ENCODE measurements around the gene IL27RA.

Gene IL27RA

DNA sequence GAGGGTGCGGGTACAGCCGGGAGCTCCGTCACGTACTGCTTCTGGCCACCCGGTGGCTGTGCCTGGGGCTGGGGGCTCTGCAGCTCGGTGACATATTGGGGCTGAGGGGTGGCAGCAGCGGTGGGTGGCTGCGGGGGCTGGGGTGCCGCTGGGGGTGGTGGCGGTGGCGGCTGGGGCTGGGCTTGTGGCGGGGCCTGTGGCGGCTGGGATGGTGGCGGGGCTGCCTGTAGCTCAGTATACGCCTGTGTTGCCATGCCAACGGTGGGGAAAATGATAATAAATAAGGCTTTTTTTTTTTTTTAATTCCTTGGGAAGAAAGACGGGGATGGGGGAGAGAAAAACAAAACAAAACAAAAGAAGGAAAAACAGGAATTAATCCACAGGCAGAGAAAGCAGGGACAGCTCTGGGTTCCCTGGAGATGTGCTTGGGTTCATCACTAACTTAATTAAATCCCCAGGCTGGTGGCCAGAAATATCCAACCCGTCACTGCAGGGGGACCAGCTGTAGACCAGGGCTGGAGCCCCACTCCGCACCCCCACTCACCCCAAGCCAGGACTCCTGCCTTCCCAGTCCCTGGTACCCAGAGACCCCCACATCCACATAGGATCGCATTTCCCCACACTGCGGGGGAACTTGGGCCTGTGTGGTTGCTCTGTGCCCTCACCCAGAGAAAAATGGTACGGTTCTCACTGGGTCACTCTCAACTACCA is 37.8 kb upstream of the IL27RA start:
- no peak for DNase-seq
- TF ChIP-seq GATA1 (IDR thresholded peaks at IDR 0.05; ENCODE audit: low read depth, low read length), result no peak
- TF ChIP-seq POLR2A (IDR thresholded peaks at IDR 0.05; ENCODE audit: low read length), result no peak

DNA sequence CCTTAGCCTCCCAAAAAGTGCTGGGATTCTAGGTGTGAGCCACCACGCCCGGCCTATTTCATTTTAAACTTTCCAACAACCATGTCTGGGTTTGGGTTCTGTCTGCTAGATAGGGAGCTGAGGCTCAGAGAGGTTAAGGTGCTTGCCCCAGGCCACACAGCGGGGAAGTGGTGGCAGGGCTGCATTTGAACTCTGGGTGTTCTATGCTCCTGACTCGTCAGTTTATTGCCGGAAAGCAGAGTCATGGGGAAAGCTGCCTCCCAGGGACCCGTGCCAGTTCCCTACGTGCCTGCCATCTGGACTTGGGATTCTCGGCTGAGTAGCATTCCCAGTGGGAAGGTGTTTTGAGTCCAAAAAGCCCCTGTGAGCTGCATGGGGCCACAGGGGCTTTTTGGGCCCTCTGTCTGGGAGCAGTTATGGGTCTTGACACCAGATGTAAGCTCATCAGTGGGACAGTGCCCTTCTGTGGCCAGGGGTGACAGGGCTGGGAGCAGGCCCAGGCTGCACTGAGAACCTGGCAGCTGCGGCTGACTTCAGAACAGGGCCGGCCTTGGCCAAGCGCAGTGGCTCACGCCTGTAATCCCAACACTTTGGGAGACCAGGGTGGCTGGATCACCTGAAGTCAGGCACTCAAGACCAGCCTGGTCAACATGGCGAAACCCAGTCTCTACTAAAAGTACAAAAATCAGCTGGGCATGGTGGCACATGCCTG is 36.4 kb upstream of the IL27RA start:
- TF ChIP-seq GATA1 (IDR thresholded peaks at IDR 0.05; ENCODE audit: low read depth, low read length) (no peak), POLR2A (IDR thresholded peaks at IDR 0.05; ENCODE audit: low read length) (no peak)
- no peak for DNase-seq

DNA sequence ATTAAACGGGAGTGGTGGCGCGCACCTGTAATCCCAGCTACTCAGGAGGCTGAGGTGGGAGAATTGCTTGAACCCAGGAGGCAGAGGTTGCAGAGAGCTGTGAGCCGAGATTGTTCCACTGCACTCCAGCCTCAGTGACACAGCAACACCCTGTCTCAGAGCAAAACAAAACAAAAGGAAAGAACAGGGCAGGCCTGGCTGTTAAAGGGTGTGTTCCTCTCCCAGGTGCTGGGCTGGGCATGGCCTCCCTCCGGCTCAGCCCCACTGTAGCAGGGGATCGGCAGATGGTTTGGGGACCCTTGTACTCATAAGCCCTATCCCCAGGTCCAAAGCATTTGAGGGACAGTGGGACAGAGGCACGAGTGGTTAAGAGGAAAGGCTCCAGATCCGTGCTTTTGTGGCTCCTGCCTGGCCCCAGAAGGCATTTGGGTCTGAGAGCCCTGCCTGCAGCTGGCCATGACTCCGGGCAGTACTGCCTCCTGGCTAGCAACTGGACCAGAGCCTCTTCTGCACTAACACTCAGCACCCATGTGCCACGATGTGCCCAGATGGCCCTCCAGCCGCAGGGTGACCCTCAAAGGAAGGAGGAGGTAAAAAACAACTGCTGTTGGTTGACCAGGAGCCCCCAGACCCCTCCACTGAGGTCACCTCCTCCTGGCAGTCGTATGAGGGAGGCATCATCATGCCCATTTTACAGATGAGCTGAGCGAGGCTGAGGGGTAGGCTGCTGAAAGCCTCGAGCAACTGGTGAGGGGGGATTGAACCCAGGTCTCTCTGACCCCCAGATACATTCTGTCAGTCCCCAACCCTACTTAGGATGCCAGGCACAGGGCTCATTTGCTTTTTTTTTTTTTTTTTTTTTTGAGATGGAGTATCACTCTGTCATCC is 35.4 kb upstream of the IL27RA start:
- no peak for DNase-seq
- TF ChIP-seq POLR2A (IDR thresholded peaks at IDR 0.05; ENCODE audit: low read length) (no peak), GATA1 (IDR thresholded peaks at IDR 0.05; ENCODE audit: low read depth, low read length) (no peak)

DNA sequence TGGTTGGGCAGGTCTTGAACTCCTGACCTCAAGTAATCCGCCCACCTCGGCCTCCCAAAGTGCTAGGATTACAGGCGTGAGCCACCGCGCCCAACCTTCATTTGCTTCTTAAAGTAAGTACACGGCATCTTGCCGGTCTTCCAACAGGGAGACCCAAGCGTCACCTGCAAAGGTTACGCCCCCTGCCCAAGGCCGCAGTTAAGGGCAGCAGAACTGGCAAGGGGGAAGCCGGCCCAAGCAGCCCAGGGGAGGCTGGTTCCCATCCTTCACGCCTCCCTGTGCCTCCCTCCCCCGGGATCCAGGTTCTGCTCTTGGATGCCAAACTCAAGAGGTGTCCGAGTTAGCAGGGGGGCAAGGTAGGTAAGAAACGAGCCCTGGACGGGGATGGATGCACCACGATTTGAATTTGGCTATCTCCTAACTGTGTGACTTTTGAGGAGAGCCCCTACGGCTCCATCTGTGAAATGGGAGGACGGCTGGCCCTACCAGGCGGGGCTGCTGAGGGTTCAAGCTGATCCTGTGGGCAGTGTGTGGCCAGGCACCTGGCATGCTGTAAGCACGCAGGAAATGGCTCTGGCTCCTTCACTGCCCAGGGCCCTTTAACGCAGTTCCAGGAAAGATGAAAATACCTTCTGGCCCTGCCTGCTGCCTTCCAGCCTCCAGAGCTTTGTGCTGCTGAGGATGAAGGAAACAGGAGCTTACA is 34.5 kb upstream of the IL27RA start:
- TF ChIP-seq GATA1 (IDR thresholded peaks at IDR 0.05; ENCODE audit: low read depth, low read length) (no peak), POLR2A (IDR thresholded peaks at IDR 0.05; ENCODE audit: low read length) (no peak)
- no peak for DNase-seq

DNA sequence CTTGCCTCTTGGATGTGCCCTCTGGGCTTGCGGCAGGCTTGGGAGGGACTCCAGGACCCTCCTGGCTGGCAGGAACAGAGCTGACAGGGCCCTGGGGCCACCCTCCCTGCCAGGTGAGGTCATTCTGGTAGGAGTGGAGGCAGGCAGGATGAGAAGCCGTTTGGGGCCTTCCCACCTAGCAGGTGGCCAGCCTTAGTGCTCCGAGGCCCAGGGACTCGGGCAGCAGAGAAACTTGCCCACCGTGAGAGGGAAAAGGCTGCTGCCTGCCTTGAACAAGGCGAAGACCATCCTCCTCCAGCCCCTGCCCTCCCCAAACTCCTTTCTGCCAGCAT is 34.0 kb upstream of the IL27RA start:
- TF ChIP-seq GATA1 (IDR thresholded peaks at IDR 0.05; ENCODE audit: low read depth, low read length), result no peak
- no peak for TF ChIP-seq POLR2A (IDR thresholded peaks at IDR 0.05; ENCODE audit: low read length)
- no peak for DNase-seq

DNA sequence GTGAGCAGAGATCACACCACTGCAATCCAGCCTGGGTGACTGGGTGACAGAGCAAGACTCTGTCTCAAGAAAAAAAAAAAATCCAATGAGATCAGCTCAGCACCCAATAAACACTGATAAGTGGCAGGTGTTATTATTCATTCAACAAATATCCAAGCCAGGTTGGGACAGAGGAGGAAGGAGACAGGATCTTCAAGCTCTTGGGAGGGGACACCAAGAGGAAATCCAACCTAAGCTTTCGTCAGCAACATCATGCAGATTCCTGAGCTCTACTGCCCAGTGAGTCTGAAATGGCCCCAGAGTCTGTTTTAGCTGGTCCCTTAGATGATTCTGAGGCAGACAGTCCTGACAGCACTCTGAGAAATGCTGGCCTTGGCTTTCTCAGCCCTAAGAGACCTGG is 33.1 kb upstream of the IL27RA start:
- TF ChIP-seq GATA1 (IDR thresholded peaks at IDR 0.05; ENCODE audit: low read depth, low read length) (no peak), POLR2A (IDR thresholded peaks at IDR 0.05; ENCODE audit: low read length) (no peak)
- DNase-seq, result no peak

DNA sequence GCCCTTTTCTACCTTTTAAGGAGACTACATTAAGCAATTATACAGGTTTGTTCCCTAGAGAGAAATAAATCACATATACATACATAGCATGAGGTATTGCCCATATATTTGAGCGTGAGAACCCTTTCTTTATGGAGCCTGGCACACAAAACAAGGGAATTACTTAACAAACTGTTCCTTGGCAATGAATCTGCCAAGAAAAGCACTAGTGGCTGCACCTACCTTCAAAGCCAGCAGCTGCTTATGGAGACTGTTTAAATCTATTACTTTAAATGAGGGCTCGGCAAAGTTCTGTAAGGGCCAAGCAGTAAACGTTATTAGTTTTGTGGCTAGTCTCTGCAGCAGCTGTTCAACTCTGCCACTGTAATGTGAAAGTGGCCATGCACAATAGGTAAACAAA is 32.5 kb upstream of the IL27RA start:
- TF ChIP-seq GATA1 (IDR thresholded peaks at IDR 0.05; ENCODE audit: low read depth, low read length) (no peak), POLR2A (IDR thresholded peaks at IDR 0.05; ENCODE audit: low read length) (no peak)
- DNase-seq, result no peak

DNA sequence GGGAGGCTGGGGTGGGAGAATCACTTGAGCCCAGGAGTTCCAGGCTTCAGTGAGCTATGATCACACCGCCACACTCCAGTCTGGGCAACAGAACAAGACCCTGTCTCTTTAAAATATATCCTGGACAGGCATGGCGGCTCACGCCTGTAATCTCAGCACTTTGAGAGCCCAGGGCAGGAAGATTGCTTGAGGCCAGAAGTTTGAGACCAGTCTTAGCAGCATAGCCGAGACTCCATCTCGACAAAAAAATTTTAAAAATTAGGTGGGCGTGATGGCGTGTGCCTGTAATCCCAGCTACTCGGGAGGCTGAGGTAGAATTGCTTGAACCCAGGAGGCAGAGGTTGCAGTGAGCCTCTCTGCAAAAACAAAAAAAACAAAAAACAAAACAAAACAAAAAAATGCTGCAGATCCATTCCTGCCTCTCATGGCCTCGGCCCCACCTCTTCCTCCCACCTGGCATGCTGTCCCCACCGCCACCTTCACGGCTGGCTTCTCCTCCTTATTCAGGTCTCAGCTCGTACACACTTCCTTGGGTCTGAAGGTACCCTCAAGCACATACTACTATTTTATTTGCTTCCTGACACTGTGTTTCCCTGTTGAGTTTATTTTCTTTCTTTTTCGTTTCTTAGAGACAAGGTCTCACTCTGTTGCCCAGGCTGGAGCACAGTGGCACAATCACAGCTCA is 30.7 kb upstream of the IL27RA start:
- no peak for TF ChIP-seq GATA1 (IDR thresholded peaks at IDR 0.05; ENCODE audit: low read depth, low read length)
- no peak for TF ChIP-seq POLR2A (IDR thresholded peaks at IDR 0.05; ENCODE audit: low read length)
- DNase-seq, result no peak

DNA sequence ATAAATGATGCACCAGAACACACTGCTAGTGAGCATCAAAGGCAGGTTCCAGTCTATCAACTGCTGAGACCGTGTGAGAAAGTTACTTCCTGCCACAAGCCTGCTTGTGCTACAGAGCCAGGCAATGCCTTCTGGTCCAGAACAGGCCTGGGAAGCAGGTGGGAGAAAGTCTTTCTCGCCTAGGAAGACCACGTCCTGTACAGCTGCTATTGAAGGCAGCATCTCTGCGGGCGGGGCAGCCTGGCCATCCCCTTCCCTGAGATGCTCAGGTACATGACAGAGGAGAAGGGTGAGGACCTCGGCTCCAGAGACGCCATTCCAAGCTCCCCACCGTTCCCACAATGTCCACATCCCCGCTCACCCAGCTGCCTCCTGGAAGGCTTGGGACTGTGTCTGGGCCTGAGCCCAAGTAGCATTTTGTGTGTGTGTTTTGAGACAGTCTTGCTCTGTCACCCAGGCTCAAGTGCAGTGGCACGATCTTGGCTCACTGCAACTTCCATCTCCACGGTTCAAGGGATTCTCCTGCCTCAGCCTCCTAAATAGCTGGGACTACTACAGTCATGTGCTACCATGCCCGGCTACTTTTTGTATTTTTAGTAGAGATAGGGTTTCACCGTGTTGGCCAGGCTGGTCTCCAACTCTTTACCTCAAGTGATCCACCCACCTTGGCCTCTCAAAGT is 28.9 kb upstream of the IL27RA start:
- no peak for DNase-seq
- TF ChIP-seq GATA1 (IDR thresholded peaks at IDR 0.05; ENCODE audit: low read depth, low read length) (no peak), POLR2A (IDR thresholded peaks at IDR 0.05; ENCODE audit: low read length) (no peak)

DNA sequence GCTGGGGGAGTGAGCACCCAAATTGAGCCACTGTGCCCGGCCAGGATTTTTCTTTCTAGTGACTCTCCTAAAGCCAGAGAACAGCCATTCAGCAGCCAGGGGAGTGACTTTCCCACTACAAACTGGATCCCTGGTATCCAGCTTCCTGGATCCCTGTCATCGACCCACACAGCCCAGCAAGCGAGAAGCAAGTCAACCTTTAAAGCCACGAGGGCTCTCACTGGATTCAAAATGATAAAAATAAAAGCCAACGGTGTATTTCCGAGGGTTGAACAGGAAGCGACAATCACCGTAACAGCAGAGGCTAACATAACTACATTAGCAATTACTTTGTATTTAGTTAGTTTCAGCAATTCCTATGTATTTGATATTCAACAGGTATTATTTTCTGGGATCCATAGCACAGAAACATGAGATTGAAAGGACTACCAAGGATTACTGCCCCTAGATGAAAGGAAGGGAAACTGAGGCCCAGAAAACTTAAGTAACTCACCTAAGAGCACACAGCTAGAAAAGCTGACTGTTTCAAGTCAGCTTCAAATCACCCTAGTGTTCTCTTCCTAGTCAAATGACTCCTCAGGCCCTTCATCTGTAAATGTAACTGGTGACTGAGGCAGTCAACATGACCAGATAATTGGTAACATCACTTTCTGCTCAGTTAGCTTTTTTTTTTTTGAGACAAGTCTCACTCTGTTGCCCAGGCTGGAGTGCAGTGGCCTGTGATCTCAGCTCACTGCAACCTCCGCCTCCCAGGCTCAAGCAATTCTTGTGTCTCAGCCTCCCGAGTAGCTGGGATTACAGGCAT is 28.1 kb upstream of the IL27RA start:
- DNase-seq, result no peak
- TF ChIP-seq POLR2A (IDR thresholded peaks at IDR 0.05; ENCODE audit: low read length) (no peak), GATA1 (IDR thresholded peaks at IDR 0.05; ENCODE audit: low read depth, low read length) (no peak)

DNA sequence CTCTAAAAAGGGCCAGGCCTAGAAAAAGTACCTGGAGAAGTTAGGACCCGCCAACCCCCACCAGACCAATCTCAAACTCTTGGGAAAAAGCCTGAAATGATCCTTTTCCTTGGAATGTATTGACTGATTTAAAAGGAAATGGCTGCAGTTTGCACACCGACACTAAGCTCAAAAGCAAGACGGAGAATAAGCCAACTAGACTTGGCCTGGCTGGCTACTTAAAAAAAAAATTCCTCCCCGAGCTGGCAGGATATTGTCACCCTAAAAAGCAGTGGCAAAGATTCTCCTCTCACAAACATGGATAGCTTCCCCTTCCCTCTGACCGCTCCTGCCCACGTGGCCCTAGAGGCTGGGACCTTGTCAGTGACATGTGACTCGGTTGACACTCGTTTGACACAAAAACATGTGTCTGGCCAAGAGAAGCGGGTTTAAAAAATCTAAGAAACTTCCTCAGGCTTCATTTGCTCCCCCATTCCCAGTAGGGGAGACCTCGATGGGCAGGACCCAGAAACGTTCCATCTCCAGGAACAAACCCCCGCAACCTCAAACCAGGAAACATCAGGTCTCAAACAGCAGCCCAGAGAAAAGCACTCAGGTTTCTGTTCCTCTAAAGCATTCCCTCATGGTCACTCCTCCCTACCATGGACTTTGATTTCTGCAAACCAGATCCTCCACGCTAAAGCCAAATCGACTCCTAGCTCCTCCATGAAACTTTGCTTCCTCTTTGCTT is 26.8 kb upstream of the IL27RA start:
- DNase-seq, result peak; percentile 42 to 49
- TF ChIP-seq GATA1 (IDR thresholded peaks at IDR 0.05; ENCODE audit: low read depth, low read length) (no peak), POLR2A (IDR thresholded peaks at IDR 0.05; ENCODE audit: low read length) (no peak)

Data from erythroblast (primary cell).